GM10248 (cell line): ENCODE results near the gene FAM219B.
"Not testable (repeated sequence)": the region's sequence is repeated elsewhere in the genome, so short reads cannot be mapped to it uniquely, and the experiment has no call there.

Experiments used
- CTCF ChIA-PET: fragments of 300-600 bp; sonication (Branson Sonifier 250); formaldehyde crosslinking; extraction: SDS; loops from one replicate; lab custom pipeline; 2021; ENCODE audit warnings: antibody characterized with exemption; lab: Yijun Ruan, JAX
- POLR2A ChIA-PET: fragments of 350-650 bp; sonication (Branson Sonifier 250); formaldehyde crosslinking; extraction: SDS; loops from one replicate; lab custom pipeline; 2020; ENCODE audit warnings: antibody characterized with exemption; lab: Yijun Ruan, JAX
- DNase-seq: peaks from one replicate; pipeline ENCODE4 v3.0.0; 2012; ENCODE audit errors: extremely low spot score
- TF ChIP-seq, protein P1 (sequence below): IDR thresholded peaks from 2 replicates; pipeline ENCODE4 v1.5.1; 2012; ENCODE audit warnings: mild to moderate bottlenecking, low read depth; ENCODE audit errors: extremely low read depth, missing control alignments, control extremely low read depth

FAM219B gene

DNA sequence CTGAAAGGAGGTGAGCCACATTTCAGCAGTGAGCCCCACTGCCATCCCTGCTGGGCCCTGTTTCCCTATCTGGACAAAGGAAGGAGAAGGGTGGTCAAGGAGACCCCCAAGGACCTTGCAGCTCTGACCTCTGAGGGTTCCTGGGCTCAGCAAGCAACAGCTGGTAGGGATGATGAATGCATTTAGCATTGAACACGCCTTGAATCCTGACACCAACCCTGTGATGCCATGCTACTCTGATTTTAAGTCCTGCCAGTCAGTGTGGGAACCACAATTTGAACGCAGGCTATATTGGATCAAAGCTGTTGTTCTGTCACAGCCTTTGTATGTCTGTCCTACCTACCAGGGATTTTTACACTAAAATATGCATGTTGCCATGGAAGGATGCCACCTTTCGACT is 10.3 kb downstream of the FAM219B start:
- TF ChIP-seq, protein P1, sequence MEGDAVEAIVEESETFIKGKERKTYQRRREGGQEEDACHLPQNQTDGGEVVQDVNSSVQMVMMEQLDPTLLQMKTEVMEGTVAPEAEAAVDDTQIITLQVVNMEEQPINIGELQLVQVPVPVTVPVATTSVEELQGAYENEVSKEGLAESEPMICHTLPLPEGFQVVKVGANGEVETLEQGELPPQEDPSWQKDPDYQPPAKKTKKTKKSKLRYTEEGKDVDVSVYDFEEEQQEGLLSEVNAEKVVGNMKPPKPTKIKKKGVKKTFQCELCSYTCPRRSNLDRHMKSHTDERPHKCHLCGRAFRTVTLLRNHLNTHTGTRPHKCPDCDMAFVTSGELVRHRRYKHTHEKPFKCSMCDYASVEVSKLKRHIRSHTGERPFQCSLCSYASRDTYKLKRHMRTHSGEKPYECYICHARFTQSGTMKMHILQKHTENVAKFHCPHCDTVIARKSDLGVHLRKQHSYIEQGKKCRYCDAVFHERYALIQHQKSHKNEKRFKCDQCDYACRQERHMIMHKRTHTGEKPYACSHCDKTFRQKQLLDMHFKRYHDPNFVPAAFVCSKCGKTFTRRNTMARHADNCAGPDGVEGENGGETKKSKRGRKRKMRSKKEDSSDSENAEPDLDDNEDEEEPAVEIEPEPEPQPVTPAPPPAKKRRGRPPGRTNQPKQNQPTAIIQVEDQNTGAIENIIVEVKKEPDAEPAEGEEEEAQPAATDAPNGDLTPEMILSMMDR = no peak
- no peak for DNase-seq
- ChIA-PET CTCF (interaction anchor here (1.2 to 2.6 kb wide), 5 partner anchors 10 to 125 kb away, joined by 3 to 7 read pairs (median 4); partner anchors contain the start of gene FAM219B), POLR2A (interaction anchor here (1.0 to 1.6 kb wide), 2 partner anchors 11 to 26 kb away, joined by 3 read pairs; partner anchors contain the start of gene FAM219B)

DNA sequence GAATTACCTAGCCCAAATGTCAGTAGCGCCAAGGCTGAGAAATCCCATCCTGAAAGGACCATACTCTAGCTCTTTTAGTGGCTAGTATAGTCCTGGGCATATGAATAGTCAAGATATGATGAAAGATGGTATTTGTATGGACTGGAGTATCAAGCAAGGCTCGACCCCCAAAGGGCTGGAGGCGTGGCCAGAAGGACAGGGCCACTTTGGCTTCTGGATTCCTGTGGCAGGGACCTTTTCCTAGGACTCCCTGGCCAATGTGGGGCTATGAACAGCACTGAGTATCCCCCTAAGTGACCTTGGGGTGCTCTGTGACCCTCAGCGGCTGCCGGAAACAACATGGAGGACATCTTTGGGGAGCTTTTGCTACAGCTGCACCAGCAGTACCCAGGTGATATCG is 10.8 kb downstream of the FAM219B start:
- DNase-seq = no peak
- ChIA-PET POLR2A (interaction anchor here (1.0 to 1.6 kb wide), 2 partner anchors 11 to 26 kb away, joined by 3 read pairs; partner anchors contain the start of gene FAM219B), CTCF (interaction anchor here (0.8 to 2.6 kb wide), 3 partner anchors 12 to 127 kb away, joined by 3 to 6 read pairs (median 4); no protein-coding TSS in a partner anchor)
- TF ChIP-seq, protein P1 = no peak

DNA sequence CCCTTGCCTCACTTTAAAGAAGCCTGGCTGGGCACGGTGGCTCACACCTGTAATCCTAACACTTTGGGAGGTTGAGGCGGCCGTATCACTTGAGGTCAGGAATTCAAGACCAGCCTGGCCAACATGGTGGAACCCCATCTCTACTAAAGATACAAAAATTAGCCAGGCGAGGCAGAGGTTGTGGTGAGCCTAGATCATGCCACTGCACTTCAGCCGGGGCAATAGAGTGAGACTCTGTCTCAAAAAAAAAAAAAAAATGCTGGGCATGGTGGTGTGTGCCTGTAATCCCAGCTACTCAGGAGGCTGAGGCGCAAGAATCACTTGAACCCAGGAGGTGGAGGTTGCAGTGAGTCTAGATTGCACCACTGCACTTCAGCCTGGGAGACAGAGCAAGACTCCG is 12.3 kb downstream of the FAM219B start:
- CTCF ChIA-PET = interaction anchor here (6.3 kb wide), 1 partner anchor 7 kb away, joined by 101 read pairs; no protein-coding TSS in a partner anchor
- not testable (repeated sequence) for DNase-seq
- POLR2A ChIA-PET = interaction anchor here (1.0 kb wide), 1 partner anchor 17 kb away, joined by 4 read pairs; no protein-coding TSS in a partner anchor

DNA sequence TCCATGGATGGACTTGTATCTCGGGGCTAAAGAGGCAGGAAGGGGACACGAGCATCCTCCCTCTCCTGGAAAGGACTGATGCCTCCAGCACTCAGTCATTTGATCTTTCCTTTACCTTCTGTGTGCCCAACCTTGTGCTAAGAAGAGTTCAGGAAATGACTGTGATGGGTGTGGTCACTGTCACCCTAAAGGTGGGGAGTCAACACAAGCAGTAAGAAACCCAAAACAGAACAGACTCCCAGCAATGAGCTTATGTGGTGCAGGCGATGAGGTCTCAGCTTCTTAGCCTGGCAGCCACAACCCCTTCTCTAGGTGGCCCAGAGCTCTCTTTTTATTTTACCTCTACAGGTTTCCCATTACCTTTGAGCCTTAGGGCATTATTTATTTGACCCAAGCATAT is 13.0 kb downstream of the FAM219B start:
- ChIA-PET POLR2A (interaction anchor here (0.7 to 1.0 kb wide), 2 partner anchors 17 to 568 kb away, joined by 4 read pairs; no protein-coding TSS in a partner anchor), CTCF (interaction anchor here (0.7 to 6.3 kb wide), 3 partner anchors 8 to 11 kb away, joined by 3 to 101 read pairs (median 3); no protein-coding TSS in a partner anchor)
- TF ChIP-seq, protein P1 = no peak
- no peak for DNase-seq

DNA sequence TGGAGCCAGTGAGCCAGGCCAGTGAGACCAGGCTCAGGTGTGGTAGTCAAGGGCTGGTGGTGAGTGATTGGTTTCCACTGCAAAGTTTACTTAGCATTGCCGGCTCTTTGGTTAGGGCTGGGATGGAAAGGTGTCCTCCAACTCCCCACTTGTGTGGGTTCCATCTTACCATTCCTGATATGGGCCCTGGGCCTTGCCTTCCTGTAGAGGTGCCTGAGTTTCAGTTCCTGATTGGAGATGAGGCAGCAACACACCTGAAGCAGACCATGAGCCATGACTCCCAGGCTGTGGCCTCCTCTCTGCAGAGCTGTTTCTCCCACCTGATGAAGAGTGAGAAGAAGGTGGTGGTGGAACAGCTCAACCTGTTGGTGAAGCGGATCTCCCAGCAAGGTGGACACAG is 13.7 kb downstream of the FAM219B start:
- DNase-seq = no peak
- CTCF ChIA-PET = interaction anchor here (0.9 to 6.3 kb wide), 2 partner anchors 8 to 122 kb away, joined by 3 to 101 read pairs; no protein-coding TSS in a partner anchor
- TF ChIP-seq, protein P1 = no peak
- POLR2A ChIA-PET = no interaction called here

DNA sequence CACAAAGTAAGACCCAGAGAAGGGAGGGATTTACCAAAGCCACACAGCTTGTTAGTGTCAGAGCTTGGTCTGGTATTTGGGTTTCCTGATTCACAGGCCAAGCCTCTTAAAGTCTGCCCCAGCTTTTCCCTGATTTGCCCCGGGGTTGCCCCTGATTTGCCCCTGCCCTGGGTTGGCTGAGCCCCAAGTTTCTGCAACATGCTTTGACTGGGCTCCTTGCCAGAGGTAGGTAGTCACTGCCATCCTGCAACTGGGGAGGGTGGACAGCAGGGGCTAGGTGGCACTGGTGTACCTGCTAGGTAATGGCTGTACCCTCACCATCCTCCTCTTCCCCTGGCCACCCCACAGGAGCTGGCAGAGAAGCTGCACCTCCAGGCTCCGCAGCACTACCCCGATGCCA is 14.3 kb downstream of the FAM219B start:
- DNase-seq = no peak
- TF ChIP-seq, protein P1 = no peak
- ChIA-PET POLR2A (no interaction called here), CTCF (interaction anchor here (0.9 to 6.3 kb wide), 3 partner anchors 9 to 121 kb away, joined by 3 to 101 read pairs (median 3); no protein-coding TSS in a partner anchor)

DNA sequence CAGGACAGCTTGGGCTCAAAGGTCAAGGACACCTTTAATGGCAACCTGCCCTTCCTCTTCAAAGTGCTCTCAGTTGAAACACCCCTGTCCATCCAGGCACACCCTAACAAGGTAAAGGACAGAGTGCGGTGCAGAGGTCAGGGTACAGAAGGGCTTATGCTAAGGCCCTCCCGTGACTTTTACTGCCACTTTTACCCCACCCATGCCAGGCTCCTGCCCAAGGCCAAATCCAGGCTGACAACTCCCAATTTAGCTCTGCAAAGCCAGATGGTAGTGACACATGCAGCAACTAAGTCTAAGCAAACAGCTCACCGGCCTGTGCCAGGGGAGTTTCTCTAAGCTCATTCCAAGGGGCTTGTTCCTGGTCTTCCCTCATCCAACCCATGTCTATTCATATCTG is 15.2 kb downstream of the FAM219B start:
- ChIA-PET CTCF (interaction anchor here (1.0 to 6.3 kb wide), 2 partner anchors 10 to 38 kb away, joined by 3 to 101 read pairs; no protein-coding TSS in a partner anchor), POLR2A (no interaction called here)
- no peak for DNase-seq
- TF ChIP-seq, protein P1 = no peak
